Subcutaneous adipose tissue (tissue), 4 donors: ENCODE data around the gene ZFYVE26. TPM values are rescaled to one million over a fixed set of nuclear protein-coding genes. Genes with fewer than 3 reads are reported as not detected.
"Not testable (repeated sequence)": the region's sequence is repeated elsewhere in the genome, so short reads cannot be mapped to it uniquely, and the experiment has no call there.

Experiments
- total RNA-seq, 4 donors: library from RNA; depleted of rRNA; stranded (reverse); fragments of >200 nt; gene quantifications; one replicate each; pipeline ENCODE4 v1.1.0, GENCODE V29; 2016
- TF ChIP-seq, protein P1 (sequence below): fragments of 450-650 bp; IDR thresholded peaks from one replicate; pipeline ENCODE4 v1.5.1; 2016; ENCODE audit warnings: low read depth, mild to moderate bottlenecking, control low read depth, antibody characterized with exemption, moderate library complexity

Gene ZFYVE26
- total RNA-seq, 4 donors from 2014 or later = 25.6 to 40.3 (median 35.4) TPM

DNA sequence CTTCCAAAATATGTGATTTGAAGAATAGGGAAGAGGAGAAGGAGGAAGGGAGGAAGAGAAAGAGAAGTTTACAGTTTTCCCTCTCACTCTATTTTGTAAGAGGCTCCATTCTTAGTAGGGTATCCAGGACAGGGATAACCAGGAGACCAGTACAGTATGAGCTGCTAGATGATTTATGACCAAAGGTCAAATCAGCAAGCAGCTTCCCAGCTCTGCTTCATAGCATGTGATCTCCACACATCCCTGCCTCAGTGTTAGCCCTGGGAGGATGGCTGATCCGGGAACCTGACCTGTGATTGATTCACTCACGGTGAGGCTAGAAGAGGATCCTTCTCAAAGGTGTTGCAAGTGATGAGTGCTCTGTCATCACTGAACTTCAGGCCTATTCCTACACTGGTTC is 98.1 kb downstream of the ZFYVE26 start:
- TF ChIP-seq, protein P1, sequence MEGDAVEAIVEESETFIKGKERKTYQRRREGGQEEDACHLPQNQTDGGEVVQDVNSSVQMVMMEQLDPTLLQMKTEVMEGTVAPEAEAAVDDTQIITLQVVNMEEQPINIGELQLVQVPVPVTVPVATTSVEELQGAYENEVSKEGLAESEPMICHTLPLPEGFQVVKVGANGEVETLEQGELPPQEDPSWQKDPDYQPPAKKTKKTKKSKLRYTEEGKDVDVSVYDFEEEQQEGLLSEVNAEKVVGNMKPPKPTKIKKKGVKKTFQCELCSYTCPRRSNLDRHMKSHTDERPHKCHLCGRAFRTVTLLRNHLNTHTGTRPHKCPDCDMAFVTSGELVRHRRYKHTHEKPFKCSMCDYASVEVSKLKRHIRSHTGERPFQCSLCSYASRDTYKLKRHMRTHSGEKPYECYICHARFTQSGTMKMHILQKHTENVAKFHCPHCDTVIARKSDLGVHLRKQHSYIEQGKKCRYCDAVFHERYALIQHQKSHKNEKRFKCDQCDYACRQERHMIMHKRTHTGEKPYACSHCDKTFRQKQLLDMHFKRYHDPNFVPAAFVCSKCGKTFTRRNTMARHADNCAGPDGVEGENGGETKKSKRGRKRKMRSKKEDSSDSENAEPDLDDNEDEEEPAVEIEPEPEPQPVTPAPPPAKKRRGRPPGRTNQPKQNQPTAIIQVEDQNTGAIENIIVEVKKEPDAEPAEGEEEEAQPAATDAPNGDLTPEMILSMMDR = no peak

DNA sequence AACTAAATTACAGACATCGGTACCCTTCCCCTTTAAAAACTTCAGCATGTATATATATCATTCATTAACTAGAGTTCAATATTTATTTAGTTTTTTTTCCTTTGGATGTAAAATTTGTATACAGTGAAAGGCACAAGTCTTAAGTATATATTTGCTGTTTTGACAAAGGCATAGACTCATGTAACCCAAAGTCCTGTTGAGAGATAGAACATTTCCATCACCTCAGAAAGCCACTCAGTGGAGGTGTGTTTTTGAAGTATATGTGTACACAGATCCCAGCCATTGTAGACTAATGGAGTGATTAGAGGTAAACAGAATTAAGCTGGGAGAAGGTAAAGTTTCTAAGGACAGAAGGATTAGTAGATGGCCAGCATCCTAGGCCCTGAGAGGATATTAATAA is 99.3 kb downstream of the ZFYVE26 start:
- TF ChIP-seq, protein P1 = no peak

DNA sequence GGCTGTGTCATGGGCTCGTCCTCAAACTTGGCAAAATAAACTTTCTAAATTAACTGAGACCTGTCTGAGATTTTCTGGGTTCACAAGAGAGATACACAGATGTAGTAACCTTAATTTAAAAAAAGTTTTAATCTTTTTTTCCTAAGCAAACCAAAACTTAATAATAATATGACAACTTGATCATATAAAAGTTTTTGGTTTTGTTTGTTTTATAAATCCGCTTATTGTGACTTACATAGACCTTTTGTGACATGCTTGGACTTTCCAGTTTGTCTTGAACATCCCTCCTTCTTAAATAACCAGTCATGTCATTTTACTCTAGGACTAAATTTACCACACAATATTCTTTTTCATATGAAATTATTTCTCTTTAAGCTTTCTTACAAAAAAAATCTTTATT is 106.2 kb downstream of the ZFYVE26 start:
- TF ChIP-seq, protein P1 = no peak

DNA sequence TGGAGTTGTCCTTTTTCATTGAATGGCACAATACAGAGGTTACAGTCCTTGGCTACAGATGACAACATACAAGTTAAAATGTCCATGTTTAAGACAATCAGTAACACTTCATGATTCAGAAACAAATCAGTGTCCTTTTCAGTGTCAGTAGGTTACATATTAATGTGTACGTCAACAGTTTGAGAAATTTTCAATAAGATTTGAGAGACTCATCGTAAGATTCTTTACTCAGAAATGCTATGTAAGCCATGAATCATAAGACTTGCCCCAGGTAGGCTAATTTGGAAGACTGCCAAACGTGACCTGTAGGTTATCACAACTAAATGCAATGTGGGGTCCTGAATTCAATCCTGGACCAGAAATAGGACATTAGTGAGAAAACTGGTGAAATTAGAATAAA is 111.2 kb downstream of the ZFYVE26 start:
- TF ChIP-seq, protein P1 = no peak

DNA sequence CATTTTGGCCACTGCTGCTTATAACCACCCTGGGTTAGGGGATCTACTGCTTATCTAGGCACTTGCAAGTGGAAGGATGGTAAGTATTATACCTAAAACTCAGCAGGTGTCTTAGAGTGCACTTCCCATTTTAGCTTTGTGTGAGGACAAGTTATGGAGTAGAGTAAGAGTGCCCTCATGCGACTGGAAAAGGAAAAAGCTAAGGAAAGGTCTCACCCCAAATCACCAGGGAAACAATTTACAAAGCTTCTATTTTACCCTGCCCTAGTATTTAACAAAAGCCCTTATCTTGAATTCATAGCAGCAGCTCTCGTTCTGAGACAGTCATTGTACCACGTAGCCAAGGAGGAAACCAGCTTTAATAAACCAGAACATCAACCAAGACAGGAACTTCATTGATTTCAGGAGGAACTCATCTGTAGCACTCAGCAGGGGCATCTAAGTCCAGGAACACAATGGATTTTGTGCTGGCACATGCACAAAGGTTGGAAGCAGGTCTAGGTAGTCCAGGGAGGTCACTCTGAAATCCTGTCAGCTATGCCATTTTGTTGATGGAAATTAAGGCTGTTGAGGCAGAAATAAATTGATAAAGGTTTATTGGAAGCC is 111.8 kb downstream of the ZFYVE26 start:
- TF ChIP-seq, protein P1 = no peak

DNA sequence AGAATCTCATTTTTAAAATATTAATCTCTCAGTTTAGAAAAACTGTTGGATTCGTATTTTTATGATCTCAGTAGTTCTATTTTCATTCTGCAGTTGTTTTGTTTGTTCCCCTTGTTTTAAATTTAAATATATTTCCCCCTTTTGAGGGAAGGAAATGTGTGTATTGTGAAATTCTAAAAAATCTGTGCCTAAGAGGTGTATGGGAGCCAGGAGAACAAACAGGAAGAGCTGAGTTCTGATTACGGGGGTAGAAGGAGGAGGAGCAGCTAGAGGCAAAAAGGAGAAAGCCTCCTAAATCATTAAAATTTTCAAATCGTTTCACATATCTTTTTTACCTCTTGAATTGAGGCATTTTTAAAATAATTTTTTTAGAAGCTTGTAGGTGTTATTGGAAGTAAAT is 112.4 kb downstream of the ZFYVE26 start:
- TF ChIP-seq, protein P1 = no peak

DNA sequence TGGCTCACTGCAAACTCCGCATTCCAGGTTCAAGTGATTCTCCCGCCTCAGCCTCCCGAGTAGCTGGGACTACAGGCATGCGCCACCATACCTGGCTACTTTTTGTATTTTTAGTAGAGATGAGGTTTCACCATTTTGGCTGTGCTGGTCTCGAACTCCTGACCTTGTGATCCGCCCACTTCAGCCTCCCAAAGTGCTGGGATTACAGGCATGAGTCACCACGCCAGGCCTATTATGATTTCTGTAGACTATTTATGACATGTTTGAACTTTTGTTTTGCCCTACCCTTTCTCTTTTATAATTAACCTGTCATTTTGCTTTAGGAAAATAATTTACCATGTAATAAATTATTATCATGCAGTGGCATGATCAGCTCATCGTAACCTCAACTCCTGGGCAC is 114.9 kb downstream of the ZFYVE26 start, which contains the start of gene RDH12:
RDH12 (plus strand) TSS at position 395 of the 400 bp plus-strand sequence. CDS start 20,757 bp downstream, outside the sequence.
- TF ChIP-seq, protein P1 = not testable (repeated sequence)
